H9 (cell line): ENCODE measurements around the gene CHN1. TPM values are rescaled to one million over a fixed set of nuclear protein-coding genes. Genes with fewer than 3 reads are reported as not detected.

Experiments used
- DNase-seq: peaks from one replicate; pipeline ENCODE4 v3.0.0-alpha.2; 2017
- H2AFZ ChIP-seq: one replicate; pipeline ENCODE4 v1.6.1; 2013; ENCODE audit warnings: mild to moderate bottlenecking, low read length, control low read depth, moderate library complexity
- H2AK5ac ChIP-seq: 2 replicates; pipeline ENCODE4 v1.6.1; 2013; ENCODE audit warnings: low read length, control low read depth, mixed read lengths; ENCODE audit not compliant: insufficient read length
- H2BK120ac ChIP-seq: one replicate; pipeline ENCODE4 v1.6.1; 2013; ENCODE audit warnings: low read depth, mild to moderate bottlenecking, low read length, control low read depth, inconsistent platforms; ENCODE audit not compliant: poor library complexity, severe bottlenecking
- H2BK12ac ChIP-seq: 2 replicates; pipeline ENCODE4 v1.6.1; 2013; ENCODE audit warnings: low read length, control low read depth, mixed read lengths, low read depth; ENCODE audit not compliant: insufficient read length
- H2BK15ac ChIP-seq: 2 replicates; pipeline ENCODE4 v1.6.1; 2013; ENCODE audit warnings: low read depth, low read length, control low read depth
- H2BK20ac ChIP-seq: one replicate; pipeline ENCODE4 v1.6.1; 2013; ENCODE audit warnings: low read depth, mild to moderate bottlenecking, low read length, control low read depth, inconsistent platforms; ENCODE audit not compliant: poor library complexity, severe bottlenecking
- H2BK5ac ChIP-seq: 2 replicates; pipeline ENCODE4 v1.6.1; 2013; ENCODE audit warnings: low read length, control low read depth, mixed read lengths; ENCODE audit not compliant: insufficient read length
- H3K14ac ChIP-seq: 2 replicates; pipeline ENCODE4 v1.6.1; 2013; ENCODE audit warnings: low read length, control low read depth; ENCODE audit not compliant: insufficient read depth
- H3K18ac ChIP-seq: 2 replicates; pipeline ENCODE4 v1.6.1; 2013; ENCODE audit warnings: low read depth, mild to moderate bottlenecking, mixed read lengths, low read length, control low read depth; ENCODE audit not compliant: insufficient read length
- H3K23ac ChIP-seq: 2 replicates; pipeline ENCODE4 v1.6.1; 2013; ENCODE audit warnings: low read length, control low read depth, mixed read lengths, low read depth; ENCODE audit not compliant: insufficient read length
- H3K23me2 ChIP-seq: 2 replicates; pipeline ENCODE4 v1.6.1; 2013; ENCODE audit warnings: low read depth, mild to moderate bottlenecking, mixed read lengths, low read length, control low read depth; ENCODE audit not compliant: insufficient read length, poor library complexity, severe bottlenecking
- H3K27ac ChIP-seq: 2 replicates; pipeline ENCODE4 v1.5.1; 2013; ENCODE audit warnings: low read length, control low read depth, mixed read lengths, low read depth; ENCODE audit not compliant: insufficient read length
- H3K27me3 ChIP-seq: 2 replicates; pipeline ENCODE4 v1.6.1; 2013; ENCODE audit warnings: low read length, control low read depth, inconsistent platforms; ENCODE audit not compliant: insufficient read depth
- H3K4ac ChIP-seq: 2 replicates; pipeline ENCODE4 v1.6.1; 2013; ENCODE audit warnings: low read depth, mild to moderate bottlenecking, control low read depth, inconsistent platforms, low read length, moderate library complexity
- H3K4me1 ChIP-seq: 2 replicates; pipeline ENCODE4 v1.6.1; 2013; ENCODE audit warnings: low read length, control low read depth, inconsistent platforms; ENCODE audit not compliant: insufficient read depth
- H3K4me2 ChIP-seq: 2 replicates; pipeline ENCODE4 v1.6.1; 2013; ENCODE audit warnings: low read length, control low read depth, mixed read lengths; ENCODE audit not compliant: insufficient read length, insufficient read depth
- H3K56ac ChIP-seq: 2 replicates; pipeline ENCODE4 v1.6.1; 2013; ENCODE audit warnings: low read depth, mild to moderate bottlenecking, mixed read lengths, low read length, control low read depth; ENCODE audit not compliant: insufficient read length
- H3K79me1 ChIP-seq: 2 replicates; pipeline ENCODE4 v1.6.1; 2013; ENCODE audit warnings: low read depth, mild to moderate bottlenecking, moderate library complexity, low read length, control low read depth, inconsistent platforms; ENCODE audit not compliant: insufficient read depth, poor library complexity, severe bottlenecking
- H3K79me2 ChIP-seq: 2 replicates; pipeline ENCODE4 v1.6.1; 2013; ENCODE audit warnings: low read length, control low read depth, inconsistent platforms; ENCODE audit not compliant: insufficient read depth
- H3K9ac ChIP-seq: 2 replicates; pipeline ENCODE4 v1.6.1; 2013; ENCODE audit warnings: low read length, control low read depth, mixed read lengths; ENCODE audit not compliant: insufficient read length; ENCODE audit errors: extremely low read depth
- H3K9me3 ChIP-seq: one replicate; pipeline ENCODE4 v1.6.1; 2013; ENCODE audit warnings: low read depth, low read length, inconsistent platforms; ENCODE audit not compliant: control insufficient read depth
- H3T11ph ChIP-seq: one replicate; pipeline ENCODE4 v1.6.1; 2013; ENCODE audit warnings: mild to moderate bottlenecking, low read length, control low read depth, inconsistent platforms
- H4K20me1 ChIP-seq: one replicate; pipeline ENCODE4 v1.6.1; 2013; ENCODE audit not compliant: control insufficient read depth, insufficient read length, insufficient read depth
- H4K5ac ChIP-seq: 2 replicates; pipeline ENCODE4 v1.6.1; 2013; ENCODE audit warnings: low read depth, mild to moderate bottlenecking, mixed read lengths, low read length, control low read depth; ENCODE audit not compliant: insufficient read length
- H4K8ac ChIP-seq: replicated peaks from 2 replicates; pipeline ENCODE4 v1.6.1; 2013; ENCODE audit warnings: low read length, control low read depth, mixed read lengths, low read depth; ENCODE audit not compliant: insufficient read length
- H4K91ac ChIP-seq: 2 replicates; pipeline ENCODE4 v1.6.1; 2013; ENCODE audit warnings: low read depth, mild to moderate bottlenecking, moderate library complexity, mixed read lengths, low read length, control low read depth; ENCODE audit not compliant: insufficient read length
- H3K27ac Mint-ChIP-seq, 3 experiments: 2 replicates in 2 of 3; 3 replicates in 1 of 3; pipeline ENCODE4 v1.8.0; 2020 to 2021; ENCODE audit warnings: mixed read lengths in 3 of 3, mild to moderate bottlenecking in 1 of 3, moderate library complexity in 1 of 3
- H3K27me3 Mint-ChIP-seq: 2 replicates; pipeline ENCODE4 v1.8.0; 2021; ENCODE audit warnings: low read depth, mild to moderate bottlenecking, moderate library complexity, mixed read lengths
- H3K36me3 Mint-ChIP-seq, 3 experiments: 2 replicates in 2 of 3; 3 replicates in 1 of 3; pipeline ENCODE4 v1.8.0; 2020 to 2021; ENCODE audit warnings: low read depth in 3 of 3, mixed read lengths in 3 of 3; ENCODE audit not compliant: insufficient read depth in 1 of 3
- H3K4me1 Mint-ChIP-seq, 2 experiments: 2 replicates each; pipeline ENCODE4 v1.8.0; 2020; ENCODE audit warnings: mixed read lengths in 2 of 2
- H3K4me3 Mint-ChIP-seq, 2 experiments: 2 replicates in 1 of 2; 3 replicates in 1 of 2; pipeline ENCODE4 v1.8.0; 2020 to 2021; ENCODE audit warnings: mild to moderate bottlenecking in 2 of 2, mixed read lengths in 2 of 2, moderate library complexity in 1 of 2
- H3K9me3 Mint-ChIP-seq, 2 experiments: 2 replicates in 1 of 2; 3 replicates in 1 of 2; pipeline ENCODE4 v1.8.0; 2020; ENCODE audit warnings: mild to moderate bottlenecking in 2 of 2, mixed read lengths in 2 of 2, moderate library complexity in 1 of 2
- WGBS: extraction: QIAGEN DNeasy Blood & Tissue Kit; methylation state at CpG from one replicate; pipeline ENCODE4 v1.1.7; 2013; ENCODE audit warnings: missing lambda C conversion rate, low lambda C conversion rate, mixed read lengths; ENCODE audit not compliant: insufficient read length; ENCODE audit errors: extremely low coverage; 5-methylcytosine and 5-hydroxymethylcytosine counted together
- total RNA-seq: library from RNA; stranded (reverse); gene quantifications from 2 replicates; pipeline ENCODE4 v1.2.1, GENCODE V29; 2021
- TF ChIP-seq, protein P1 (sequence below): fragments of 200-600 bp; sonication (generic); conservative IDR thresholded peaks from 3 replicates; pipeline ENCODE4 v1.8.0; 2021; ENCODE audit warnings: antibody characterized with exemption, mild to moderate bottlenecking

The CHN1 gene
- total RNA-seq, 1 experiment from 2014 or later: 33.9 TPM

DNA sequence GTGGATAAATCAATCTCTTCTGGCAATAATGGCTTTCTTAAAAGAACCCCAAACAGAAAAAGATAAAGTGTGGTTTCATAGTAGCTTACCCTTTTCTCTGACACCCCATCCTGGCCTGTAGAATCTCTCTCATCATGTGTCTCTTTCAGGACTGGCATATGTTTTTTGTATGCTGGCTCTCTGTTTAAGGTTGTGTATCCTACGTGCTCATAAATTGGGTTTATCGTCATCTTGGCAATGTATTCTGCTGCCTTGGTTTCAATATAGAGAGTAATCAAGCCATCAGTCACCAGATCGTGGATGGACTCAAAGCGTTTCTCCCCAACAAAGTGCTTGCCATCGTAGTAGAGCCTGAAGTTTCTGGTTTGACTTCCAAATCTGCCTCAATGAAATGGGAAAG lies 127.4 kb downstream of the CHN1 start:
- H3K14ac ChIP-seq: no peak overlapping the region
- no peak overlapping the region for H4K91ac ChIP-seq
- TF ChIP-seq, protein P1, sequence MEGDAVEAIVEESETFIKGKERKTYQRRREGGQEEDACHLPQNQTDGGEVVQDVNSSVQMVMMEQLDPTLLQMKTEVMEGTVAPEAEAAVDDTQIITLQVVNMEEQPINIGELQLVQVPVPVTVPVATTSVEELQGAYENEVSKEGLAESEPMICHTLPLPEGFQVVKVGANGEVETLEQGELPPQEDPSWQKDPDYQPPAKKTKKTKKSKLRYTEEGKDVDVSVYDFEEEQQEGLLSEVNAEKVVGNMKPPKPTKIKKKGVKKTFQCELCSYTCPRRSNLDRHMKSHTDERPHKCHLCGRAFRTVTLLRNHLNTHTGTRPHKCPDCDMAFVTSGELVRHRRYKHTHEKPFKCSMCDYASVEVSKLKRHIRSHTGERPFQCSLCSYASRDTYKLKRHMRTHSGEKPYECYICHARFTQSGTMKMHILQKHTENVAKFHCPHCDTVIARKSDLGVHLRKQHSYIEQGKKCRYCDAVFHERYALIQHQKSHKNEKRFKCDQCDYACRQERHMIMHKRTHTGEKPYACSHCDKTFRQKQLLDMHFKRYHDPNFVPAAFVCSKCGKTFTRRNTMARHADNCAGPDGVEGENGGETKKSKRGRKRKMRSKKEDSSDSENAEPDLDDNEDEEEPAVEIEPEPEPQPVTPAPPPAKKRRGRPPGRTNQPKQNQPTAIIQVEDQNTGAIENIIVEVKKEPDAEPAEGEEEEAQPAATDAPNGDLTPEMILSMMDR: no peak
- H3K23ac ChIP-seq: no peak overlapping the region
- no peak overlapping the region for H4K5ac ChIP-seq
- H3K18ac ChIP-seq: no peak overlapping the region
- no peak for DNase-seq
- no peaks in the 10 kb centered on the region for H4K20me1 ChIP-seq
- H3K36me3 Mint-ChIP-seq: peaks cover 2 to 25% (median 8%) of the 10 kb centered on the region in 3 experiments; a peak in 6 of 7 replicates
- H3K27me3 ChIP-seq: no peaks in the 10 kb centered on the region
- H3K4me2 ChIP-seq: no peak overlapping the region
- H4K8ac ChIP-seq: no peak overlapping the region
- peaks cover 46 to 51% of the 10 kb centered on the region in 2 experiments for H3K4me1 Mint-ChIP-seq
- H2BK5ac ChIP-seq: no peak overlapping the region
- H3K27me3 Mint-ChIP-seq: no peaks in the 10 kb centered on the region
- H3K56ac ChIP-seq: no peak overlapping the region
- peak overlapping the region in 1 of 3 experiments; percentile 50; a peak in 2 of 7 replicates for H3K27ac Mint-ChIP-seq
- no peaks in the 10 kb centered on the region for H3K9me3 Mint-ChIP-seq
- H3K4me3 Mint-ChIP-seq: no peak overlapping the region
- no CpG with 5 or more reads among the region's 5 CpGs for whole genome bisulfite sequencing
- H3K9me3 ChIP-seq: no peaks in the 10 kb centered on the region
- no peak overlapping the region for H2AFZ ChIP-seq
- H3K23me2 ChIP-seq: no peaks in the 10 kb centered on the region
- no peak overlapping the region for H3K27ac ChIP-seq
- H3K9ac ChIP-seq: no peak overlapping the region
- no peaks in the 10 kb centered on the region for H3K79me2 ChIP-seq
- H3K4me1 ChIP-seq: no peaks in the 10 kb centered on the region; the same call in 1 of the 2 replicates
- H3T11ph ChIP-seq: peak overlapping the region; percentile 48
- no peak overlapping the region for H2BK20ac ChIP-seq
- no peak overlapping the region for H2BK120ac ChIP-seq
- H3K4ac ChIP-seq: no peak overlapping the region
- H2BK12ac ChIP-seq: no peak overlapping the region
- H2AK5ac ChIP-seq: no peak overlapping the region
- no peak overlapping the region for H2BK15ac ChIP-seq
- H3K79me1 ChIP-seq: no peaks in the 10 kb centered on the region
